ENCODE results near the gene CTSF.
"Not testable (repeated sequence)": the region's sequence is repeated elsewhere in the genome, so short reads cannot be mapped to it uniquely, and the experiment has no call there.

Gene CTSF

DNA sequence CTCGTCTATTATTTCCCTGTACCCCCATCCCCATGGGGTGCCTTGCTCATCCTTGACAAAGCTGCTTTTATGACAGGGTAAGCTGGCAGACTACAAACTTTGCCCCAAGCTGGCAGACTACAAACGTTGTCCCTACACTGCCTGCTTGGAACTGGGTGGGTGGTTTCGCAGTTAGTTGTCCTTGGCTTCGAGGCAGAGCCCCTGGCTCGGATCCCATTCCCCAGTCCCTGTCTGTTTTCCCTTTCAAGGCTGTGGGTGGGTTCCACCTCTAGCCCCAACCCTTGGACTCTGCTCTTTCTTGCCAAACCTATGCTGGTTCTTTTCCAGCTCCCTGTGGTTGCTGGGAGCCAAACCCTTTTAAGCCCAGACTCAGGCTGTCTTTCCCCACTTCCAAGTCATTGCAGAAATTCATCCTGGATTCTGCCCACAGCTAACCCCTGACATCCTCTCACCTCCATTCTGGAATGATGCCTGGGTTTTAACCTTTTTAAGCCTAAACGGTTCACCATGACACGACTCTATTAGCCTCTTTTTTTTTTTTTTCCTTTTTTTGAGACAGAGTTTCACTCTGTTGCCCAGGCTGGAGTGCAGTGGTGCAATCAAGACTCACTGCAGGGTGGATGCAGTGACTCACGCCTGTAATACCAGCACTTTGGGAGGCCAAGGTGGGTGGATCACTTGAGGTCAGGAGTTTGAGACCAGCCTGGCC, 38.9 kb upstream of the CTSF start:
- H3K4me3 ChIP-seq (ENCODE audit: low read length) = no peak overlapping the region
- DNase-seq (ENCODE audit: low read depth) = peak; percentile 86
- TF ChIP-seq, protein P1, sequence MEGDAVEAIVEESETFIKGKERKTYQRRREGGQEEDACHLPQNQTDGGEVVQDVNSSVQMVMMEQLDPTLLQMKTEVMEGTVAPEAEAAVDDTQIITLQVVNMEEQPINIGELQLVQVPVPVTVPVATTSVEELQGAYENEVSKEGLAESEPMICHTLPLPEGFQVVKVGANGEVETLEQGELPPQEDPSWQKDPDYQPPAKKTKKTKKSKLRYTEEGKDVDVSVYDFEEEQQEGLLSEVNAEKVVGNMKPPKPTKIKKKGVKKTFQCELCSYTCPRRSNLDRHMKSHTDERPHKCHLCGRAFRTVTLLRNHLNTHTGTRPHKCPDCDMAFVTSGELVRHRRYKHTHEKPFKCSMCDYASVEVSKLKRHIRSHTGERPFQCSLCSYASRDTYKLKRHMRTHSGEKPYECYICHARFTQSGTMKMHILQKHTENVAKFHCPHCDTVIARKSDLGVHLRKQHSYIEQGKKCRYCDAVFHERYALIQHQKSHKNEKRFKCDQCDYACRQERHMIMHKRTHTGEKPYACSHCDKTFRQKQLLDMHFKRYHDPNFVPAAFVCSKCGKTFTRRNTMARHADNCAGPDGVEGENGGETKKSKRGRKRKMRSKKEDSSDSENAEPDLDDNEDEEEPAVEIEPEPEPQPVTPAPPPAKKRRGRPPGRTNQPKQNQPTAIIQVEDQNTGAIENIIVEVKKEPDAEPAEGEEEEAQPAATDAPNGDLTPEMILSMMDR (conservative IDR thresholded peaks at IDR 0.05; ENCODE audit: low read length) = no peak

DNA sequence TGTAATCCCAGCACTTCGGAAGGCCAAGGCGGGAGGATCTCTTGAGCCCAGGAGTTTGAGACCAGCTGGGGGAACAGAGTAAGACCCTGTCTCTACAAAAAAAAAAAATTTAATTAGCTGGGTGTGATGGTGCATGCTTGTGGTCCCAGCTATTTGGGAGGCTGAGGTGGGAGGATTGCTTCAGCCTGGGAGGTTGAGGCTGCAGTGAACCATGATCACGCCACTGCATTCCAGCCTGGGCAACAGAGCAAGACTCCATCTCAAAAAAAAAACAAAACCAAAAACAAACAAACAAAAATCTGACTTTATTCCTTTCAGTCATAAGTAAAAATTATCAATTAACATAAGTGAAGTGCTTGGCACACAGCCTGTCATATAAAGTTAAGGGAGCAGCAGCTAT, 38.2 kb upstream of the CTSF start:
- DNase-seq (ENCODE audit: low read depth); H3K4me3 ChIP-seq (ENCODE audit: low read length): not testable (repeated sequence)

DNA sequence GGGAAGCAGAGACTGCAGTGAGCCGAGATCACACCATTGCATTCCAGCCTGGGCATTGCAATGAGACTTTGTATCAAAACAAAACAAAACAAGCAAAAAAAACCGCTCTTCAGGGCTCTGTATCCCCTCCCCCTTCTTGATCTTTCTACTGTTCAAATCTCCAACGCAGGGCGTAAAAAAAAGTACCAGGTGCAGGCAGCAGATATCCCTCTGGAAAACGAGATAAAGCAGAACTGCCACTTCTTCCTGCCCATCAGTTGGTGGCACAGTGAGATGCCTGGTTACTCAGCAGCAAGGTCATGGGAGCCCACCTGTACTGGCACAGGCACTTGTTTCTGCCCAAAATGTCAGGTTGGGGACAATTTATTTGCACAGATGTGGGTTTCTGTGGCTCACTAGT, 35.7 kb upstream of the CTSF start:
- TF ChIP-seq, protein P1 (conservative IDR thresholded peaks at IDR 0.05; ENCODE audit: low read length) = no peak
- no peak for DNase-seq (ENCODE audit: low read depth)
- H3K4me3 ChIP-seq (ENCODE audit: low read length) = no peak overlapping the region

DNA sequence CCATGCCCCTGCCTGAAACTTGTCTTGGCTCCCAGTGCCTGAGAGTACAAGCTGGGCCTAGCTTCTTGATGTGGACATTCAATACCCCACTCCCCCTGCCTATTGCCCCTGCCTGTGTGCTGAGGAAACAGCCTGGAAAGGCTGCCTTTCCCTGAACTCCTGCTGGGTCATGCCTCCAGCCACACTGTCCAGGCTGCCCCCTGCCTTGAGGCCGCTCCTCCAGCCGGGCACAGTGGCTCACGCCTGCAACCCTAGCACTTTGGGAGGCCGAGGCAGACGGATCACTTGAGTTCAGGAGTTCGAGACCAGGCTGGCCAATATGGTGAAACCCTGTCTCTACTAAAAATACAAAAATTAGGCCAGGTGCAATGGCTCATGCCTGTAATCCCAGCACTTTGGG, 34.7 kb upstream of the CTSF start:
- DNase-seq (ENCODE audit: low read depth) = no peak
- TF ChIP-seq, protein P1 (conservative IDR thresholded peaks at IDR 0.05; ENCODE audit: low read length) = no peak
- H3K4me3 ChIP-seq (ENCODE audit: low read length) = no peak overlapping the region

DNA sequence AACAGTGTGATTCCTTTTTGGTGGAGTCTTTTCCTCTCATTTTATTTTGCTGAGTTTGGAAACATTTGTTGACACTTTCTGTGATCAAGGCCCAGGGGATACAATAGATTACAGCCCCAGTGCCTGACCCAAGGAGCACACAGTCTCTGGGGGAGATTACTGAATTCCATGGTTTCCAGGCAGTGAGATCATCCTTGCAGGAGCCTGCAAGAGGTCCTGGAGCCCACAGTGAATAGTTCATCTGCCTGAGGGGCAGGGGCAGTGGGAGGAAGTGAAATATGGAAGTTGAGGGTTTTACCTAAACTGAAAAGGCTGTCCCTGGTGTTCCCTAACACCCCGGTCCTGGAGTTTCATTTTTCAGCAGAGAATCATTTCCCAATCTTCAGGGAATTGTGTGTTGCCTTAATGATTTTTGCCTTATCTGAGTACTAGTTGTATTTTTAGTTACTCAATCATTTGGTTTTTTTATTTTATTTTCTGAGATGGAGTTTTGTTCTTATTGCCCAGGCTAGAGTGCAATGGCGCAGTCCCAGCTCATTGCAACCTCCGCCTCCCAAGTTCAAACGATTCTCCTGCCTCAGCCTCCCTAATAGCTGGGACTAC, 32.3 kb upstream of the CTSF start:
- TF ChIP-seq, protein P1 (conservative IDR thresholded peaks at IDR 0.05; ENCODE audit: low read length) = no peak
- no peak for DNase-seq (ENCODE audit: low read depth)
- H3K4me3 ChIP-seq (ENCODE audit: low read length) = no peak overlapping the region

DNA sequence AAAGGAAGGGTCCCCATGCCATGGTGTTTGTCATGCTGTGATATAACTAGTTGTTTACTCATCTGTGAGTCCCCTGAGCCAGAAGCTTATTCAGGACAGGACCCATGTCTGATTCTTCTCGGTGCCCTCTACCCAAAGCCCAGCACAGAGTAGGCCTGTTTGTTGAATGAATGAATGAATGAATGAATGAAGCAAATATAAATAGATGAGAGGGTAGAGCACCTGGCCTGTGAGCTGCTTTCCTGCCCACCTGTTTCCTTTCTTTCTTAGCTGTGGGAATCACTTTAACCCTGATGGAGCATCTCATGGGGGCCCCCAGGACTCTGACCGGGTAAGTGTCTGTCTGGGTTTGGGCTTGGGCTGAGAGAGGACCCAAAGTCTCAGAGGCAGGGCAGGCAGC, 31.8 kb upstream of the CTSF start:
- TF ChIP-seq, protein P1 (conservative IDR thresholded peaks at IDR 0.05; ENCODE audit: low read length) = no peak
- DNase-seq (ENCODE audit: low read depth) = no peak
- H3K4me3 ChIP-seq (ENCODE audit: low read length) = no peak overlapping the region

DNA sequence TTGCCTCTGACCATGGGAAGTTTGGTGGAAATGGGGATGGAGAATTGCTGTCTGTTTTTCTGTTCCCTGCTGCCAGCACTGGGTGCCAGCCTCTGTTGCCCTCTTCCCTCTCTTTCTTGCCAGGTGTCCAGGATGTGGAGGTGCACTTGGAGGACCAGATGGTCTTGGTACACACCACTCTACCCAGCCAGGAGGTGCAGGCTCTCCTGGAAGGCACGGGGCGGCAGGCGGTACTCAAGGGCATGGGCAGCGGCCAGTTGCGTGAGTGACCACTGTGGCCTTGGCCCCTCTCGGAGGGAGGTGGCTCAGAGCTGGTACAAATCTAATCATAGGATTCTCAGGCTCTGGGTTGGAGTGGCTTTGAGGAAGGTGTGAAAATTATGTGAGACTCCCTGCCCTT, 30.6 kb upstream of the CTSF start:
- TF ChIP-seq, protein P1 (conservative IDR thresholded peaks at IDR 0.05; ENCODE audit: low read length) = no peak
- DNase-seq (ENCODE audit: low read depth) = no peak
- no peak overlapping the region for H3K4me3 ChIP-seq (ENCODE audit: low read length)
